ENCODE measurements around the gene TFR2.

- TF ChIP-seq CTCF (IDR thresholded peaks at IDR 0.05) = no peak
- TF ChIP-seq POLR2A (IDR thresholded peaks at IDR 0.05) = no peak
These were observed 26.7 kb upstream of the TFR2 start for GRCh38 chr7:100668069-100668449.

All from Peyer's patch (tissue), 4 donors.